Fibroblast of lung (primary cell): ENCODE results near the gene NUBPL. TPM values are rescaled to one million over a fixed set of nuclear protein-coding genes. Genes with fewer than 3 reads are reported as not detected.

ENCODE experiments used
- DNase-seq, 2 donors: peaks; one replicate each; pipeline versions ENCODE4 v3.0.0 to v3.0.0-alpha.2; 2010; ENCODE audit warnings: low read depth in 2 of 2
- H2AFZ ChIP-seq: 2 replicates; pipeline ENCODE4 v1.5.1; 2012; ENCODE audit warnings: low read length, control low read depth, inconsistent platforms
- H3K27ac ChIP-seq: 2 replicates; pipeline ENCODE4 v1.5.1; 2011; ENCODE audit warnings: low read length, control low read depth; ENCODE audit not compliant: insufficient read depth
- H3K27me3 ChIP-seq: 2 replicates; pipeline ENCODE4 v1.5.1; 2011; ENCODE audit warnings: mild to moderate bottlenecking, low read length; ENCODE audit not compliant: control insufficient read depth, insufficient read depth
- H3K36me3 ChIP-seq: 2 replicates; pipeline ENCODE4 v1.5.1; 2011; ENCODE audit warnings: low read length; ENCODE audit not compliant: control insufficient read depth, insufficient read depth
- H3K4me1 ChIP-seq: 2 replicates; pipeline ENCODE4 v1.5.1; 2011; ENCODE audit warnings: low read length; ENCODE audit not compliant: control insufficient read depth, insufficient read depth; ENCODE audit errors: extremely low read depth
- H3K4me2 ChIP-seq: 2 replicates; pipeline ENCODE4 v1.5.1; 2011; ENCODE audit warnings: low read length, control low read depth; ENCODE audit not compliant: insufficient read depth; ENCODE audit errors: extremely low read depth
- H3K4me3 ChIP-seq, 4 experiments: fragments of 200-600 bp in 1 of 4; sonication (generic) in 1 of 4; replicated peaks in 1 of 4; 2 replicates each; pipeline ENCODE4 v1.5.1; 2011 to 2016; ENCODE audit warnings: low read length in 4 of 4, low read depth in 3 of 4, mild to moderate bottlenecking in 3 of 4, control low read depth in 2 of 4, inconsistent platforms in 1 of 4, mixed read lengths in 1 of 4; ENCODE audit not compliant: insufficient read depth in 1 of 4; ENCODE audit errors: control extremely low read depth in 1 of 4
- H3K79me2 ChIP-seq: 2 replicates; pipeline ENCODE4 v1.5.1; 2012; ENCODE audit warnings: mild to moderate bottlenecking, low read length, inconsistent platforms; ENCODE audit not compliant: control insufficient read depth, insufficient read depth
- H3K9ac ChIP-seq: 2 replicates; pipeline ENCODE4 v1.5.1; 2011; ENCODE audit warnings: mild to moderate bottlenecking, low read length, control low read depth; ENCODE audit not compliant: insufficient read depth
- H3K9me3 ChIP-seq: 2 replicates; pipeline ENCODE4 v1.5.1; 2012; ENCODE audit warnings: low read depth, low read length; ENCODE audit not compliant: control insufficient read depth, insufficient read depth
- H4K20me1 ChIP-seq: 2 replicates; pipeline ENCODE4 v1.5.1; 2011; ENCODE audit warnings: low read length; ENCODE audit not compliant: control insufficient read depth, insufficient read depth; ENCODE audit errors: extremely low read depth
- CTCF ChIP-seq, 2 donors: IDR thresholded peaks in 1 of 2; conservative IDR thresholded peaks in 1 of 2; 1 replicate in 1 of 2; 2 replicates in 1 of 2; pipeline ENCODE4 v1.5.1; 2011 to 2012; ENCODE audit warnings: low read length in 2 of 2, control low read depth in 1 of 2, inconsistent platforms in 1 of 2, low read depth in 1 of 2, mild to moderate bottlenecking in 1 of 2
- EZH2 ChIP-seq: IDR thresholded peaks from 2 replicates; pipeline ENCODE4 v1.5.1; 2012; ENCODE audit warnings: low read length, control low read depth, mild to moderate bottlenecking; ENCODE audit errors: missing control alignments
- polyA plus RNA-seq, 2 donors: library from polyadenylated mRNA; depleted of rRNA in 1 of 2; stranded (reverse) in 1 of 2; unstranded in 1 of 2; fragments of >200 nt; gene quantifications; 2 replicates each; pipeline ENCODE4 v1.2.1, GENCODE V29; 2011 to 2012; ENCODE audit warnings: missing spikeins in 1 of 2
- total RNA-seq: library from RNA; depleted of rRNA; stranded (reverse); fragments of >200 nt; gene quantifications from 2 replicates; pipeline ENCODE4 v1.2.1, GENCODE V29; 2014

The NUBPL gene
- total and polyA plus RNA-seq, 2 donors (not counting 1 experiment from before 2014, with no cell fraction given) = 9.0 to 10.7 TPM

- Histone ChIP-seq H3K79me2 (no peaks in the 10 kb centered on the region), H2AFZ (no peak overlapping the region)
- no peak for DNase-seq
These were observed 333.1 kb downstream of the NUBPL start for GRCh38 chr14:31894351-31894750.

GRCh38 chr14:31895206-31895605 is 334.0 kb downstream of the NUBPL start:
- H2AFZ ChIP-seq = no peak overlapping the region
- peaks cover 4% of the 10 kb centered on the region for H3K4me1 ChIP-seq
- no peaks in the 10 kb centered on the region for H3K9me3 ChIP-seq

More at GRCh38 chr14:31894351-31894750, 333.1 kb downstream of the NUBPL start:
- Histone ChIP-seq H3K27me3 (no peaks in the 10 kb centered on the region), H3K27ac (no peak overlapping the region), H3K36me3 (no peaks in the 10 kb centered on the region), H3K9ac (no peak overlapping the region), H4K20me1 (no peaks in the 10 kb centered on the region), H3K4me3 (no peak overlapping the region), H3K4me2 (no peak overlapping the region), H3K9me3 (no peaks in the 10 kb centered on the region), H3K4me1 (peaks cover 4% of the 10 kb centered on the region)
- TF ChIP-seq EZH2 (no peak), CTCF (conservative IDR thresholded peaks at IDR 0.05 in 1 of 2, IDR thresholded peaks at IDR 0.05 in 1 of 2; ENCODE audit: low read depth in 1 of 2, low read length in 2 of 2) (no peak)

GRCh38 chr14:31895646-31896045 is 334.4 kb downstream of the NUBPL start:
- Histone ChIP-seq H3K79me2 (no peaks in the 10 kb centered on the region), H2AFZ (no peak overlapping the region), H3K4me3 (no peak overlapping the region), H3K36me3 (no peaks in the 10 kb centered on the region), H3K9ac (no peak overlapping the region), H3K27ac (no peak overlapping the region), H3K27me3 (no peaks in the 10 kb centered on the region), H3K4me2 (no peak overlapping the region), H3K4me1 (peaks cover 4% of the 10 kb centered on the region), H3K9me3 (no peaks in the 10 kb centered on the region), H4K20me1 (no peaks in the 10 kb centered on the region)
- TF ChIP-seq EZH2 (no peak), CTCF (conservative IDR thresholded peaks at IDR 0.05 in 1 of 2, IDR thresholded peaks at IDR 0.05 in 1 of 2; ENCODE audit: low read depth in 1 of 2, low read length in 2 of 2) (no peak)
- no peak for DNase-seq

More at GRCh38 chr14:31895206-31895605, 334.0 kb downstream of the NUBPL start:
- peak; percentile 79 to 87 for DNase-seq
- H4K20me1 ChIP-seq = no peaks in the 10 kb centered on the region
- no peak overlapping the region for H3K9ac ChIP-seq
- H3K4me2 ChIP-seq = peak overlapping the region; percentile 25
- H3K4me3 ChIP-seq = no peak overlapping the region
- H3K27me3 ChIP-seq = no peaks in the 10 kb centered on the region
- H3K27ac ChIP-seq = no peak overlapping the region
- H3K36me3 ChIP-seq = no peaks in the 10 kb centered on the region
- H3K79me2 ChIP-seq = no peaks in the 10 kb centered on the region
- no peak for TF ChIP-seq CTCF (conservative IDR thresholded peaks at IDR 0.05 in 1 of 2, IDR thresholded peaks at IDR 0.05 in 1 of 2; ENCODE audit: low read depth in 1 of 2, low read length in 2 of 2)
- no peak for TF ChIP-seq EZH2
